Fibroblast of skin of left biceps (primary cell): ENCODE measurements around the gene AVP.
"Not testable (repeated sequence)": the region's sequence is repeated elsewhere in the genome, so short reads cannot be mapped to it uniquely, and the experiment has no call there.

Experiments
- DNase-seq, 2 experiments: peaks; one replicate each; pipeline ENCODE4 v3.0.0-alpha.2; 2013; ENCODE audit warnings: low read depth in 2 of 2

AVP gene

DNA sequence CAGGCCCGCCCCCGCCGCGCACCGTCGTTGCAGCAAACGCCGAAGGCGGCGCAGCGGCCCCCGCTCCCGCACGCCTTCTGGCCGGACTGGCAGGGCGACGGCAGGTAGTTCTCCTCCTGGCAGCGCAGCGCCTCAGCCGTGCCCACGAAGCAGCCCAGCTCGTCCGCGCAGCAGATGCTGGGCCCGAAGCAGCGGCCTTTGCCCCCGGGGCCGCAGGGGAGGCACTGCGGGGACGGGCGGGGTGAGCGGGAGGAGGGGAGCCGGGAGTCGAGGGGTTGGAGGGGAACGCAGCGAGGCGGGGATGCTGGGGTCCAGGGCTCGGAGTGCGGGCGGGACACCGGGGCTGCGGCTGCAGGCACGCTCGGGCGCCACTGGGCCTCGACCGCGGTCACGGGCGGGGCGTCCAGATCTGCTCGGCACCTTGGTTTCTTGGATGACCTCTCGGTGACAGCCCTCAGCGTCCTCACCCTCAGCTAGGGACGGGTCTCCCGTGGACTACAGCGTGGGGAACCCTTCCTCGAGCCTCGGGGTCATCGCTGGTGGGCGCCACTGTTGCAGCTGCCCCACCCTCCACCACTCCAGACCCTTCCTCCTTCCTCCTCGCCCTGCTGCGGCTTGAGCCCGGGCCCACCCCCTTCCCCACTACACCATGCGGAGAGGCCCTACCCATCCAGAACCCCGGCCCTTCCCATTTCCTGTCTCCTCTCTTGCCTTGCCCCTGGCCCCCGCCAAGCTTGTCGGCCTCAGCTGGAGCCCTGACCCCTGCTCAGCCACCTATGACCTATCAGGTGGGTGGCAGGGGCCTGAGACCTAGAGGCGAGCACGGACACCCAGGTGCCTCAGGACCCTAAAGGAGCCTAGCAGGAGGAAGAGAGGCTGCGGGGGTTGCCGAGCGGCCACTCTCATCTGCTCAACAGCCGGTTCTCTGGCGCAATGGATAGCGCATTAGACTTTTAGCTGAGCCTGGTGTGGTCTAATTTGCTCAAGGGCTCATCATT is 1.3 kb downstream of the AVP start:
- DNase-seq = no peak

DNA sequence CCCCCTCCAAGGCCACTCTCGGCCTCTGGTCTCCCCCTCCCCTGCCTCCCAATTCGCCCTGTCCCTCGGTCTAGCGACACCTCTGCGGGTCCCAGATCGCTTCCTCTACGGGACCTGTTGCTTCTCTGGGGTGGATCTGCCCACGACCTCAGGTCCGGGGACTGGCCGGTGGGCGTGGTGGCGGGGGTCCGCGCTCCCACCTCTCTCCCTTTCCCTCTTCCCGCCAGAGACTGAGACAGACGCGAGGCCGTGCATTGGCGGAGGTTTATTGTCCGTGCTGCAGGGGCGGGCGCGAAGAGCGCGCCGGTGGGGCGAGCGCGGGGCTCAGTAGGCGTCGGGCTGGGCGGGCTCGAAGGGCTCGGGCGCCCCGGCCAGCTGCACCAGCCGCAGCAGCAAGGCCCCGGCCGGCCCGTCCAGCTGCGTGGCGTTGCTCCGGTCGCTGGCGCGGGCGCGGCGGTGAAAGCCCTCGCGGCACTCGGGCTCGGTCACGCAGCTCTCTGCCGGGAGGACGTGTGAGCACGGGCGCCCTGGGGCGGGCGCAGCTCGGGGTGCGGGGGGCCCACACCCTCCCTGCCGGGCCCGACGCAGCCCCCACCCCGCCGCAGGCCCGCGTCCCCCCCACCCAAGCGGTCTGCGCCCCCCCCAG is 2.1 kb downstream of the AVP start:
- no peak for DNase-seq

DNA sequence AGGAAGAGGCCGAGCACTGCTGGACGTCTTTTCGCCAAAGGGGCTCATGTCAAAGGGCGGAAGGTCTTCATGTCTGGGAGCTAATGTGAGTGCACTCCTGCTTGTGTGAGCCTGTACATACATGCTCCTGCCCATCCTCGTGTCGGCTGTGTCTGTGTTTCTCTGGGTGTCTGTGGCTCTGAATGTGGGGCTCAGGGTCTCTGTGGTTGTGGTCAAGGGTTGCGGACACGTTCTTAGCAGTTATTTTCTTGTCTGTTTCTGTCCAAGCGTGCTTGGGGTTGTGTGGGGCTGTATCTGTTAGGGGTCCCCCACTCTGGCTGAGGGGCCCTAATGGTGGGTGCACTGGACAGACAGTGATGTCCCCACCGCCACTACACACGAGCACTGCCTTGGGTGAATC is 2.9 kb downstream of the AVP start:
- DNase-seq = no peak

DNA sequence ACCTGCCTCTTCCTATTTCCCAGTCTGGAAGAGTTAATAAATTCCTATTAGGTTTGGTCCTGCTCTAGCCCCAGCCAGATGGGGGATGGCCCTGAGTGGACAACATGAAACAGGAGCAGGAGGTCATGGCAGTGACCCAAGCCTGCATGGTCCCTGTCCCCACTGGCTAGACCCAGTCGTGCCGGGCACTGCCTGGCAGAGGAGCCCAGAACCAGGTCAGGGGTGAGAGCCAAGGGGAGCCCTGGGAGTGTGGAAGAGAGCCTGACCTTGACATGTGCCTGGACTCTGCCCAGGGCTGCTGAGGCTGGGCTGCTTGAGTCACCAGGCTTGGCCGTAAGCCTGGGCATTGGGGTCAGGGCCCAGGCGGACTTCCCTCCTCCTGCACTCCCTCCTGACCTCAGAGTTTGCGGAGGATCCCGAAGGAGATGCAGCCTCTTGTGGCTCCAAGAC is 3.6 kb downstream of the AVP start:
- DNase-seq = no peak

GRCh38 chr20:3077618-3078134 is 6.8 kb downstream of the AVP start:
- DNase-seq = no peak

DNA sequence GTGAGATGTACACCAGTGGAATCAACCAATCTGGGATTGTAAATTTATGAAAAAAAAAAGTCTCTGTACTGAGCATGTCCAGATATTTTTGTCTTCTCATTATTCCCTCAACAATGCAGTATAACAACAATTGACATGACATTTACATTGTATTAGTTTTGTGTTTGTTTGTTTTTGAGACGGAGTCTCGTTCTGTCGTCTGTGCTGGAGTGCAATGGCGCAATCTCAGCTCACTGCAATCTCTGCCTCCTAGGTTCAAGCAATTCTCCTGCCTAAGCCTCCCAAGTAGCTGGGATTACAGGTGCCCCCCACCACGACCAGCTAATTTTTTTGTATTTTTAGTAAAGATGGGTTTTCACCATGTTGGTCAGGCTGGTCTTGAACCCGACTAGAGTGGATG is 9.2 kb downstream of the AVP start:
- DNase-seq = not testable (repeated sequence)

- no peak for DNase-seq
Measured at GRCh38 chr20:3074812-3075211, 9.7 kb downstream of the AVP start.

DNA sequence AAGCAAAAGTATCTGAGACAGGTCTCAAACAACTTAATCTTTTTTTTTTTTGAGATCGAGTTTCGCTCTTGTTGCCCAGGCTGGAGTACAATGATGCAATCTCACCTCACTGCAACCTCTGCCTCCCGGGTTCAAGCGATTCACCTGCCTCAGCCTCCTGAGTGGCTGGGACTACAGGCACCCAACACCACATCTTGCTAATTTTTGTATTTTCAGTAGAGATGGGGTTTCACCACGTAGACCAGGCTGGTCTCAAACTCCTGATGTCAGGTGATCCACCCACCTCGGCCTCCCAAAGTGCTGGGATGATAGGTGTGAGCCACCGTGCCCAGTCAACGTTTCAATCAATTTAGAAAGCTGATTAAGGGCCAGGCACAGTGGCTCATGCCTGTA is 11.3 kb downstream of the AVP start:
- not testable (repeated sequence) for DNase-seq

DNA sequence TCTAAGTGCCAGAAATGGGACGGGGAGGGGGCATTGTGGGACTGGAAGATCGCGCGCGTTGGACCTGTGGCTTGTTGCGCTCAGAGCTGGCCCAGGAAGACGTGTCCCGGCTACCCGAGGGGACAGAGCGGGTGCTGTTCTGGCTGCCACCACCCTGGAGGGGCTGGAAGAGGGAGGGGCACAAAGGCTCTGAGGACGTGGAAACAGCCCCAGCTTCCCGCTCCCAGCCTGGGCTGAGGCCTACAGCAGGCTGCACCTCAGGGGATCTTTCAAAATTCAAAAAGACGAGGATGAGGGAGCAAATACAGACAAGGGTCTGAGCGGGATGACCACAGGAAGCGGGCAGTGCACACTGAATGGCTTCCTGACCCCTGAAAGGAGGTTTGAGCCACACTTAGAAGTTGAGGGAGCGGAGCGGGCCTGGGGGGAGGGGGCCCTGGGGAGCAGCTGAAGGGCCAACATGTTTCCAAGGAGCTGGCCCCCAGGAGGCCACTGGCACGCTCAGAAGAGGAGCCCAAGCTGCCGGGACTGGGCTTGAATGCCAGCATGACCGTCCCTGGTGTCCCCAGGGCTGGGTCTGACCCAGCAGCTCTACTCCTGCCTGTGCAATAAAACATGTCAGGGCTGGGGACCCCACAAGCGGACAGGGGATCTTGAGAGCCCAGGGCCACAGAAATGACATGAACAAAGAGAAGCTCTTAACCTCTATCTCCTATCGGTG is 11.8 kb downstream of the AVP start:
- no peak for DNase-seq

GRCh38 chr20:3071610-3072529 is 12.7 kb downstream of the AVP start, which contains the start of gene OXT:
OXT (plus strand) TSS chr20:3071620; CDS start chr20:3071656, 36 bp downstream.
- DNase-seq = no peak

GRCh38 chr20:3071266-3071609 is 13.3 kb downstream of the AVP start:
- DNase-seq = no peak

DNA sequence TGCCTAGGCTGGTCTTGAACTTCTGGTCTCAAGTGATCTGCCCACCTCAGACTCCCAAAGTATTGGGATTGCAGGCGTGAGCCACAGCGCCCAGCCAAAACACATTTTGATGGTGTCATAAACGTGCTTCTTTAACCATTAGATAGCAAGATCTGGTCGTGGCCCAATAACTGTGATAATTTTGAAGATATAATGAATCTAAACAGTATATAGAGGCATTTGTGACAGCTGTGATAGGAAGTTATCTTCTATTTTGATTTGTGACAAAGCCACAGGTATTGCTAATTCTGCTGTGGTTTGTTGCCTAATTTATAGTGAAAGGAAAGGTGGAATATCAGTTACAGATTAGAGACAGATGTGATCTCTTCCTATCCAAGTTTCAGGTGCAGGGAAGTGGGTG is 13.8 kb downstream of the AVP start:
- no peak for DNase-seq

DNA sequence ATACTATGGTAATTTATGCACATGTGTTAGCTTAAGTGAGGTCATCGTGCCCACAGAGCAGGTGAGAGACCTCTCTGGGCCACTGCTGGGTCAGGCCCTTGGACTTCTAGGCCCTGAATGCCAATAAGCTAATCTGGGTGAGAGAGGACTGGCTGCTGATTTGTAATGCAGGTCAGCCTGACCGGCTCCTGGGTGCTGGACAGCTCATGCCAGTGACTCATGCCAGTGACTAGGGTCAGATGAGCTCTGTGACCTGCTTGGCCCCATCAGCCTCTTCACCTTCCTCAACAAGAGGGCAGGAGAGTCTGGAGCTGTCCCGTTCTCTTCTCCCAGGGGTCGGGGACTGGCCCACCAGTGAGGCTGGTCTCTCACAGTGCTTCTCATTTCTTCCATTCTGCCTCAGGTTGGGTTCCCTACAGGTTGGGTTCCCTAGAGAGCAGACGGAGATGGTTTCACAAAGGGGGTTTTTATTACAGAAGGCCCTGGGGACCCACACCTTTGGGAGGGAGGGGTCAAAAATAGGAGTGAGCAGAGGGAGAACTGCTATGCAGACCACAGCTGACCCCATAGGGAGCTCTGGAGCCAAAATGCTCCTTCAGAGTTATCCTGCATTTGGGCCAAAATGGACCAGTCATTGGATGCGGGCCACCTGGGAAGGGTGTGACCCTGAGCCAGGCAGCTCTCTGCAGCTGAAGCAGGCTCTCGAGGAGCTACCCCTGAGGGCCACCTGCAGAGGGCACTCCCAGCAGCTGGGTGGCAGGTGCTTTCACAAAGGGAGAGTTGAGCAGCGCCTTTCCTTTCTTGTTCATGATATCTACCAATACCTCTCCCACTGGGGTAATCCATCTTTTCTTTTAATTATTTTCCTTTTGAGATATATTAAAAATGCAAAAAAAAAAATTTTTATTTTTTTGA is 15.3 kb downstream of the AVP start:
- DNase-seq = no peak

DNA sequence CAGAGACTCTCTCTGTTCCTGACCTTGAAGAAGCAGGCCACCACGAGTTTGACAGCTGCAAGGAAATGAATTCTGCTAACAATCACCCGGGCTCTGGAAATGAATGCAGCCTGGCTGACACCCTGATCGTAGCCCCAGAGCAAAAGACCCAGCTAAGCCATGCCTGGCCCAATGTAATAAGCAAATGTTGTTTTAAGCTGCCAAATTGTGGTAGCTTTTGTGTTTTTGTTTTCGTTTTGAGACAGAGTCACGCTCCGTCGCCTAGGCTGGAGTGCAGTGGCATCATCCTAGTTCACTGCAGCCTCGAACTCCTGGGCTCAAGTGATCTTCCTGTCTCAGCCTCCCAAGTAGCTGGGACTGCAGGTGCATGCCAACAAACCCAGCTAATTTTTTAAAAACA is 16.4 kb downstream of the AVP start:
- DNase-seq = no peak

DNA sequence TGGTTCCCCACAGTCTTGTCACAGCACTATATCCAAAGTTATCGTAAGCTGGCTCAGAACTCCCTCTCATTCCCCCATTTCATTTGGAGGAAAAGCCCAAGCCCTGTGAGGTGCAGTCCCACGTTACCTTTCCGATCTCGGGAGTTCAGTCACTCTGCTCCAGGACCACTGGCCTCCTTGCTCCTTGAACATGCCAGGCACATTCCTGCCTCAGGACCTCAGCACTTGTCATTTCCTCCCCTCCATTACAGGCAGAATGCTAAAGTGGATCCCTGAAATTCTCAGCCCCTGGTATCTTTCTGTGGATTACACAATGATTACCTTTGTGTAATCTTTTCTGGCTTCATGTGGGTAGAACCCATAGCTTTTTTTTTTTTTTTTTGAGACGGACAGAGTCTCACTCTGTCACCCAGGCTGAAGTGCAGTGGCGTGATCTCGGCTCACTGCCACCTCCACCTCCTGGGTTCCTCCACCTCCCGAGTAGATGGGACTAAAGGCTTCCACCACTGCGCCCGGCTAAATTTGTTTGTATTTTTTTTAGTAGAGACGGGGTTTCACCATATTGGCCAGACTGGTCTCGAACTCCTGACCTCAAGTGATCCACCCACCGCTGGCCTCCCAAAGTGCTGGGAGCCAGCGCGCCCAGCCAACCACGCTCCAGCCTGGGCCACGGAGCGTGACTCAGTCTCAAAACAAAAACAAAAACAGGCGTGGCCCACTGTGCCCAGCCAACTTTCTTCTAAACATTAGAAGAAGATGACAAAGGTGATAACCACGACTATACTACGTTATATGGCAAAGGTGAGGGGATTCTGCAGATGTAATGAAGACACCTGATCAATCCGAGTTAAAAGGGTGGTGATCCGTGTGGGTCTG is 17.1 kb downstream of the AVP start:
- DNase-seq = no peak

DNA sequence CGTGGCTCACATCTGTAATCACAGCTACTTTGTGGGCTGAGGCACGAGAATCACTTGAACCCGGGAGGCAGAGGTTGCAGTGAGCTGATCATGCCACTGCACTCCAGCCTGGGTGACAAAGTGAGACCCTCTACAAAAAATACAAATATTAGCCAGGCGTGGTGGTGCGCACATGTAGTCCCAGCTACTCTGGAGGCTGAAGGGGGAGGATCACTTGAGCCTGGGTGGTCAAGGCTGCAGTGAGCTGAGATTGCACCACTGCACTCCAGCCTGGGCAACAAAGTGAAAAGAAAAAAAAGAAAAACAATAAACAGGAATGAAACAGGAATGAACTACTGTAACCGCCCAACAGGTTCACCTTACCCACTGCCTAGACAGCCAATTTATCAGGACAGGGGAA is 20.4 kb downstream of the AVP start:
- DNase-seq = not testable (repeated sequence)

- DNase-seq = no peak
Measured at GRCh38 chr20:3059489-3059888, 25.0 kb downstream of the AVP start.

DNA sequence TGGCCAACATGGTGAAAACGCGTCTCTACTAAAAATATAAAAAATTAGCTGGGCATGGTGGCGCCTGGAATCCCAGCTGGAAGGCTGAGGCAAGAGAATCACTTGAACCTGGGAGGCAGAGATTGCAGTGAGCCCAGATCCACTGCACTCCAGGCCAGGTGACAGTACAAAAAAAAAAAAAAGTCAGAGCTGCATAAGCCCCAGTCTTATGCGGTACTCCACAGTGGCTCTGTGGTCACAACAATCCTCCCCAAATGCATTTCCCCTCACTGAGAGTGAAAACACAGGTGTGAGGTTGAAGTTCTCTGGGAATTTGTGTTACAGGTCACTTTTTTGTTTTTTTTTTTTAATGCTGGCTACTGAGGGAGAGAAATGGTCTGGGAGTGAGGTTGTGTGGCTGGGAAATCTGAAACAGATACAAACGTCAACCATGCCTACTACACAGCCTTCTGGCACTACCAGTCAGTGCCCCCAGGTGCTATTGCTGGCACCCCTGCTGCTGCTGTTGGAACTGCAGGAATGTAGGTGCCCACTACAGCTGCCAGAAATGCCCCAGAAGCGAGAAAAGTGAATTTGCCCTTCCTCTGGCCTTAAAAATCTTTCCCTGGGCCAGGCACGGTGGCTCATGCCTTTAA is 33.0 kb downstream of the AVP start:
- DNase-seq = no peak
